Naive thymus-derived CD8-positive, alpha-beta T cell (primary cell): ENCODE results near the gene CTBP1. TPM values are rescaled to one million over a fixed set of nuclear protein-coding genes. Genes with fewer than 3 reads are reported as not detected.
A peak's percentile ranks its signal among the peaks of the same experiment; 100 is the strongest.
"Not testable (repeated sequence)": the region's sequence is repeated elsewhere in the genome, so short reads cannot be mapped to it uniquely, and the experiment has no call there.

Source experiments
- ATAC-seq, 2 donors: fragments of 150-1000 bp; cut with Tn5 transposase in 1 of 2; sonication (Bioruptor Pico), chemical (Tn5 transposase) in 1 of 2; 1 replicate in 1 of 2; 2 replicates in 1 of 2; pipeline ENCODE4 v1.10.0; 2021; ENCODE audit warnings: mild to moderate bottlenecking in 2 of 2, moderate library complexity in 2 of 2
- POLR2A ChIA-PET: fragments of 350-600 bp; sonication (Branson Sonifier 250); formaldehyde crosslinking; loops from one replicate; lab custom pipeline; 2021; ENCODE audit warnings: antibody characterized with exemption; lab: Charles Lee
- DNase-seq, 10 donors: peaks; one replicate each; pipeline versions ENCODE4 v3.0.0 to v3.0.0-alpha.2; 2020 to 2022
- H3K27ac Mint-ChIP-seq, 10 donors: one replicate each; pipeline ENCODE4 v1.8.0; 2020 to 2022; ENCODE audit warnings: mild to moderate bottlenecking in 10 of 10, mixed read lengths in 10 of 10, moderate library complexity in 4 of 10, inconsistent platforms in 1 of 10
- H3K27me3 Mint-ChIP-seq, 5 donors: one replicate each; pipeline ENCODE4 v1.8.0; 2021 to 2022; ENCODE audit warnings: mixed read lengths in 5 of 5
- H3K36me3 Mint-ChIP-seq, 3 donors: one replicate each; pipeline ENCODE4 v1.8.0; 2020 to 2022; ENCODE audit warnings: mixed read lengths in 3 of 3, mild to moderate bottlenecking in 2 of 3, inconsistent platforms in 1 of 3
- H3K4me1 Mint-ChIP-seq, 4 donors: one replicate each; pipeline ENCODE4 v1.8.0; 2021 to 2022; ENCODE audit warnings: mixed read lengths in 4 of 4
- H3K4me3 Mint-ChIP-seq, 10 donors: one replicate each; pipeline ENCODE4 v1.8.0; 2020 to 2022; ENCODE audit warnings: mild to moderate bottlenecking in 10 of 10, mixed read lengths in 10 of 10, moderate library complexity in 6 of 10, inconsistent platforms in 1 of 10
- H3K9me3 Mint-ChIP-seq, 9 donors: one replicate each; pipeline ENCODE4 v1.8.0; 2020 to 2022; ENCODE audit warnings: mixed read lengths in 9 of 9, mild to moderate bottlenecking in 3 of 9, inconsistent platforms in 1 of 9, moderate library complexity in 1 of 9
- polyA plus RNA-seq, 3 donors: library from polyadenylated mRNA; unstranded; fragments of 300-500 nt; fragmentation: Illumina TruSeq; gene quantifications; one replicate each; pipeline ENCODE4 v1.2.3, GENCODE V29; 2021
- total RNA-seq, 8 experiments: library from RNA in 2 of 8; stranded (reverse) in 2 of 8; gene quantifications; one replicate each; pipeline ENCODE4 v1.2.3 and lab custom pipeline; 2021 to 2026

CTBP1 gene
- total and polyA plus RNA-seq, 5 experiments from 2014 or later, result 51.0 to 193 (median 104) TPM

DNA sequence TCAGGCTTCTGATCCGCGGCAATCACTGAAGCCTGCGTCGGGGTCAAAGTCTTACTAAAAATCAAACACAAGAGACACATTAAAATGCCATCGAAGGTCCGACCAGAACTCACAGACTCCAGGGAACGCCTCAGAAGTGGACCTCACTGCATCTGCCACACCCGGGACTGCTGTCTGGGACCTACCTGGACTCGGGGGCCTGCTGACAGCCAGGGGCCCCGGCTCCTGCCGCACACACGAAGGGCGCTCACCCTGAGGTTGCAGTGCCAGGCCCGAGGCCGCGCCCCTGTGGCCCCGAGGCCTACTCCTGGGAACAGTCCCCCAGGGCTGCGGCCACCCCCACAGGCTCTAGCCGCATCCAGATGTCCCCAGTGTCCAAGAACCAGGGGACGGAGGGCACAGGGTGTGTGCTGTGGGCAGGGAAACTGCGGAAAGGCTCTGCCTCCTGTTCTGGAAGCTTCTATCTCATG is 7.4 kb downstream of the CTBP1 start:
- H3K36me3 Mint-ChIP-seq, result peaks cover 0 to 27% (median 3%) of the 10 kb centered on the region in 3 donors
- no peaks in the 10 kb centered on the region for H3K27me3 Mint-ChIP-seq
- H3K27ac Mint-ChIP-seq, result peak overlapping the region in 2 of 10 donors; percentile 60 to 71
- POLR2A ChIA-PET, result no interaction called here
- ATAC-seq, result no peak
- peak overlapping the region in 1 of 10 donors; percentile 38 for H3K4me3 Mint-ChIP-seq
- peak in 1 of 10 donors; percentile 11 for DNase-seq
- peaks cover 19 to 62% (median 51%) of the 10 kb centered on the region in 4 donors for H3K4me1 Mint-ChIP-seq
- H3K9me3 Mint-ChIP-seq, result no peaks in the 10 kb centered on the region

DNA sequence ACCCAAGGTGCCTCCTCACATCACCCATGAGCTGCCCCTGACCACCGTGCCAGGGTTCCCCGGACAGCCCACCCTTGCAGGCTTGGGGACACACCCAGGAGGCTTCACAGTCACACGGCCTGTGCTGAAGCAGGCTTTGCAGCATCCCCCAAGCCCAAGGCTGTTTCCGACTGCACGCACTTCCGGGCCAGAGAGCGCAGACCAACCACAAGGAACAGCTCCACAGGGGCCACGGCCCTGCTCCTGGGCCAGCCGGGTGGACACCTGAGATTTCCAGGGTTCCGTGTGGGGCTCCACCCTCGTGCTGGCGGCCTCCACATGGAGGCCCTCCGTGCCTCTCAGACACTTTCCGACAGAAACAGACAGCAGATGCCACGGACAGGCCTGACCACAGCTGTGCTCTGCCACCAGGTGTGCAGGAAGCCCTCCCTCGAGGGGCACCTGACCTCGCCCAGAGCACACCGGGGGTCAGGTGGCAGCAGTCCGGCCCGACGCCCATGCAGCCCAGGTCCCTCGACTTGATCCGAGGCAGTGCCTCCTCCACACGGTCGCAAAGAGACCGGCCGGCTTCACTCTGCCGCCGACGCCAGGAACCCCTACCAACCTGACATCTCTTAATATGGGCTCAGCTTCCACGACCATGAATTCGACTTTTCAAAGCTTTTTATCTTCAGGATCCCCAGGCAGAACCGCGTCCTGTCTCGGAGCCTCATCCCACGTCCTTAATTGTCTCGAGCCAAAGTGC is 8.0 kb downstream of the CTBP1 start:
- Mint-ChIP-seq H3K9me3 (no peaks in the 10 kb centered on the region), H3K27ac (peak overlapping the region in 3 of 10 donors; percentile 3 to 60 (median 10)), H3K4me3 (peak overlapping the region in 1 of 10 donors; percentile 38), H3K4me1 (peaks cover 19 to 56% (median 45%) of the 10 kb centered on the region in 4 donors), H3K27me3 (no peaks in the 10 kb centered on the region), H3K36me3 (peaks cover 0 to 28% (median 3%) of the 10 kb centered on the region in 3 donors)
- ATAC-seq (no peak), DNase-seq (peak in 1 of 10 donors; percentile 10)
- POLR2A ChIA-PET, result no interaction called here

DNA sequence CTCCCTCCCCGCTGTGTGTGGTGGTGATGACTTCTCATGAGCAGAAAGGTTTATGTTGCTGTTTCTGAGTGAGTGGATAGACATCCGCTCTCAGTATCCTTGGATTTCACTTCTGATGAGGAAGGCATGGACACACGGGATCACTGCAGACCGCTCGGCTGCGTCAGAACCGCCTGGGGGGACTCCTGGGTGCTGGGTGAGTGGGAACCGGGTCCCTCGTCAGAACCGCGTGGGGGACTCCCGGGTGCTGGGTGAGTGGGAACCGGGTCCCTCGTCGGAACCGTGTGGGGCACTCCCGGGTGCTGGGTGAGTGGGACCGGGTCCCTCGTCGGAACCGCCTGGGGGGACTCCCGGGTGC is 9.0 kb downstream of the CTBP1 start:
- Mint-ChIP-seq H3K9me3 (no peaks in the 10 kb centered on the region), H3K27me3 (no peaks in the 10 kb centered on the region), H3K36me3 (peaks cover 0 to 38% (median 8%) of the 10 kb centered on the region in 3 donors), H3K4me3 (peak overlapping the region in 1 of 10 donors; percentile 18), H3K4me1 (peaks cover 18 to 52% (median 36%) of the 10 kb centered on the region in 4 donors), H3K27ac (peak overlapping the region in 2 of 10 donors; percentile 9 to 31)
- DNase-seq, result no peak
- POLR2A ChIA-PET, result no interaction called here
- ATAC-seq, result no peak

DNA sequence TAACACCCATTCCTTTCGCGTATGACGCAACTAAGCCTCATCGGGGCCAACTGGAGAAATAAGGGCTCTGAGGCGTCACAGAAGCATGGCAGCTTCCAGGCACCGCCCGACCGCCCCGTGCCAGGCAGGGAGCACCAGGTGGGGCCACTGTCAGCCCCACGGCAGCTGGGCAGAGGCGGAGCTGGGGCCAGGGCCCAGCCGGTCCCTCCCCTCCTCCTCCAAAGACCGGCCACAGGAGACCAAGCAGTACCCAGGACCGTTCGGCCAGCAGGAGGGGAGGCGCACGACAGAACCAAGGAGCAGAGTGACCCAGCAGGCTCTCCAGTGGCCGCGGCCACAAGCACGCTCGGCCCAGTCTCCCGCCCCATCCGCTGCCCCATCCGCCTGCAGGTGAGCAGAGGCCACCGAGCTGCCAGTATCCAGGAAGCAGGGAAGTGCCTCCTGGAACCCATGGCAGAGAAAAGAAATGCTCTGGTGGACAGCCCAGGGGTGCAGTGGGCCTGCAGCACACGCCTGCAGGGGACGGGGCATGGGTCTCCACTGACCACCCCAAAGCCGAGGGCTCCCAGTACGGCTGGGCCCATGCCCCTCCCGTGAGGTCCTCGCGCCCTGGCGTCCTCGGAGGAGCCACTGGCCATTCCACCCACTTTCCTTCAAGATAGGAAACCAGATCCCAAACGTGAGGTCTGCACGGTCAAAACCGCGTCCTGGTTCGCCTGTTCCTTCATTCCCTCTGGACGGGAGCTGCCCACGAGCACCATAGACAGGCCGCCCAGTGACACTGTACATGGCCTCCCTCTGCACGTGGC is 9.6 kb downstream of the CTBP1 start:
- ATAC-seq, result peak in 1 of 2 donors; percentile 20
- peak overlapping the region in 2 of 10 donors; percentile 30 to 31 for H3K27ac Mint-ChIP-seq
- POLR2A ChIA-PET, result interaction anchor here (0.7 kb wide), 1 partner anchor 73 kb away, joined by 3 read pairs; no protein-coding TSS in a partner anchor
- no peaks in the 10 kb centered on the region for H3K27me3 Mint-ChIP-seq
- H3K36me3 Mint-ChIP-seq, result peaks cover 0 to 44% (median 12%) of the 10 kb centered on the region in 3 donors
- H3K9me3 Mint-ChIP-seq, result no peaks in the 10 kb centered on the region
- DNase-seq, result peak in 1 of 10 donors; percentile 54
- H3K4me1 Mint-ChIP-seq, result peaks cover 15 to 46% (median 31%) of the 10 kb centered on the region in 4 donors
- H3K4me3 Mint-ChIP-seq, result peak overlapping the region in 1 of 10 donors; percentile 26

DNA sequence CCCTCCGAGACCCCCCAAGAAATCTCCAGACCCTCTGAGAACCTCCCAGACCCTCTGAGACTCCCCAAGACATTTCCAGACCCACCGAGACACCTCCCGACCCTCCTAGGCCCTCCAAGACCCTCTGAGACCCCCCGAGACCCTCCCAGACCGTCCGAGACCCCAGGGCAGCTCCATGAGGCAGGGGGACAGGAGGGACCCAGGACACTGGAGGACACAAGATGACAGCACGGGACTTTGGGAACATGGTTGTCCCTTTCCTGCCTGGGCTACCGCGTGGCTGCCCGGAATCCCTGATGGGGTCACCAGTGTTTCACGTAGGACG is 10.3 kb downstream of the CTBP1 start:
- POLR2A ChIA-PET, result interaction anchor here (0.7 kb wide), 1 partner anchor 73 kb away, joined by 3 read pairs; no protein-coding TSS in a partner anchor
- Mint-ChIP-seq H3K27ac (peak overlapping the region in 3 of 10 donors; percentile 2 to 92 (median 48)), H3K27me3 (no peaks in the 10 kb centered on the region), H3K9me3 (no peaks in the 10 kb centered on the region), H3K4me1 (peaks cover 12 to 39% (median 28%) of the 10 kb centered on the region in 4 donors), H3K4me3 (peak overlapping the region in 1 of 10 donors; percentile 51), H3K36me3 (peaks cover 0 to 51% (median 15%) of the 10 kb centered on the region in 3 donors)
- DNase-seq, result peak in 1 of 10 donors; percentile 57
- ATAC-seq, result peak in 1 of 2 donors; percentile 7

DNA sequence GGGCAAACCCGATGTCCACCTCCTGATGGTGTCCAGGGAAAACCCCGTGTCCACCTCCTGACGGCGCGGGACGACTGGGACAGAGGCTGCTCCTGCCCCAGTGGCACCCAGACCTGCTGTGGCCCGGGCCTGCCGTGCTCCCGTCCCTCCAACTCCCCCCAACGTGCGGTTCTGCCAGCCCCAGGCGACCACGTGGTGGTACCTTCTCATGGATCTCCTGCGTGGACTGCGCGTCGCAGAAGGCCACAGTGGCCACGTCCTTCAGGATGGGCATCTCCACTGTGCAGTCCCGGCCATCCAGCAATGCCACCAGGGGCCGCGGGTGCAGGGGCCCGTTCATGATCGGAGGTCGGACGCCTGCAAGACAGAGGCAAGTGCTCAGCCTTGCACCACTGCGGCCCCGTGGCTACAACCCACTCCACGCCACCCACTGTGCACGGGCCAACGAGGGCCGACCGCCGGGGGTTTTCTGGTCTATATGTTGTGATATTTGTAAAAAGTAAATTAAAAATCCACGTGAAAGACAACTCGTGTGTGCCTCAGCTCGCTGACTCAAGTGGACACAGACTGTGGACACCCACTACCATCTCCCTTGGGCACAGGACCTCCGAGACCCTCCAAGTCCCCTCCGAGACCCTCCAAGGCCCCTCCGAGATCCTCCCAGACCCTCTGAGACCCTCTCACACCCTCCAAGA is 10.8 kb downstream of the CTBP1 start:
- POLR2A ChIA-PET, result interaction anchor here (0.7 kb wide), 1 partner anchor 72 kb away, joined by 3 read pairs; no protein-coding TSS in a partner anchor
- Mint-ChIP-seq H3K9me3 (no peaks in the 10 kb centered on the region), H3K27me3 (no peaks in the 10 kb centered on the region), H3K36me3 (peaks cover 0 to 54% (median 15%) of the 10 kb centered on the region in 3 donors), H3K4me1 (peaks cover 11 to 34% (median 23%) of the 10 kb centered on the region in 4 donors), H3K27ac (peak overlapping the region in 2 of 10 donors; percentile 48 to 92), H3K4me3 (peak overlapping the region in 1 of 10 donors; percentile 51)
- peak in 1 of 10 donors; percentile 54 for DNase-seq
- peak; percentile 20 to 24 for ATAC-seq

DNA sequence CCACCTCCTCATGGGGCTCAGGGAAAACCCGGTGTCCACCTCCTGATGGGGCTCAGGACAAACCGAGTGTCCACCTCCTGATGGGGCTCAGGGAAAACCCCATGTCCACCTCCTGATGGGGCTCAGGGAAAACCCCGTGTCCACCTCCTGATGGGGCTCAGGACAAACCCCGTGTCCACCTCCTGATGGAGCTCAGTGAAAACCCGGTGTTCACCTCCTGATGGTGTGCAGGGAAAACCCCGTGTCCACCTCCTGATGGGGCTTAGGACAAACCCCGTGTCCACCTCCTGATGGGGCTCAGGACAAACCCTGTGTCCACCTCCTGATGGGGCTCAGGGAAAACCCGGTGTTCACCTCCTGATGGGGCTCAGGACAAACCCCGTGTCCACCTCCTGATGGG is 11.7 kb downstream of the CTBP1 start:
- H3K27me3 Mint-ChIP-seq, ATAC-seq, H3K4me3 Mint-ChIP-seq, POLR2A ChIA-PET, H3K27ac Mint-ChIP-seq, H3K9me3 Mint-ChIP-seq, DNase-seq: not testable (repeated sequence)
- Mint-ChIP-seq H3K36me3 (peaks cover 0 to 57% (median 15%) of the 10 kb centered on the region in 3 donors), H3K4me1 (peaks cover 4 to 26% (median 15%) of the 10 kb centered on the region in 4 donors)

DNA sequence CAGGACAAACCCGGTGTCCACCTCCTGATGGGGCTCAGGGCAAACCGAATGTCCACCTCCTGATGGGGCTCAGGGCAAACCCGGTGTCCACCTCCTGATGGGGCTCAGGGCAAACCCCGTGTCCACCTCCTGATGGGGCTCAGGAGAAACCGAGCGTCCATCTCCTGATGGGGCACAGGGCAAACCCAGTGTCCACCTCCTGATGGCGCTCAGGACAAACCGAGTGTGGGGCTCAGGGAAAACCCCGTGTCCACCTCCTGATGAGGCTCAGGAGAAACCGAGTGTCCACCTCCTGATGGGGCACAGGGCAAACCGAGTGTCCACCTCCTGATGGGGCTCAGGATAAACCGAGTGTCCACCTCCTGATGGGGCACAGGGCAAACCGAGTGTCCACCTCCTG is 12.1 kb downstream of the CTBP1 start:
- ATAC-seq, H3K27me3 Mint-ChIP-seq, H3K9me3 Mint-ChIP-seq, POLR2A ChIA-PET, H3K27ac Mint-ChIP-seq, H3K4me3 Mint-ChIP-seq: not testable (repeated sequence)
- peaks cover 0 to 59% (median 15%) of the 10 kb centered on the region in 3 donors for H3K36me3 Mint-ChIP-seq
- DNase-seq, result peak in 1 of 10 donors; percentile 53
- H3K4me1 Mint-ChIP-seq, result peaks cover 4 to 21% (median 12%) of the 10 kb centered on the region in 4 donors

DNA sequence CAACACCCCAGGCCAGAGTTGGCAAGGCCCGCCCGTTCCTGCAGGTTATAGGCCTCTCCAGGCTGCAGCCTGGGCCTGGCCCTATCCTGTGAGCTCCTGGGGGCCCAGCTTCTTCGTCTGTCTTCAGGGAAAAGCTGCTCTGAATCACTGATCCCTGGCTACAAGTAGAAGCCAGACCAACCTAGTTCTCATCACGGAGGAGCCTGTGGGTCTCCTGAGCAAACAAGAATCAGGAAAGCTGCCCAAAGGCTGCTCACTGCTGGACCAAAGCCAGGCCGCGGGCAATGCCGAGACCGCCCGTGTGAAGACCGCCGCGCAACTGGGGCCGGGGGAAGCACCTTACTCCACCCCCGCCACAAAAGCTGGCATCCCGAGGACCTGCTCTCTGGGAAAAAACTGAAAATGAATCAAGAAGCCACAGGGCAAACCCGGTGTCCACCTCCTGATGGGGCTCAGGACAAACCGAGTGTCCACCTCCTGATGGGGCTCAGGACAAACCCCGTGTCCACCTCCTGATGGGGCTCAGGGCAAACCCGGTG is 12.8 kb downstream of the CTBP1 start:
- POLR2A ChIA-PET, result no interaction called here
- ATAC-seq (no peak), DNase-seq (peak in 1 of 10 donors; percentile 27)
- no peaks in the 10 kb centered on the region for H3K9me3 Mint-ChIP-seq
- peaks cover 3 to 20% (median 12%) of the 10 kb centered on the region in 4 donors for H3K4me1 Mint-ChIP-seq
- no peak overlapping the region for H3K4me3 Mint-ChIP-seq
- H3K27ac Mint-ChIP-seq, result peak overlapping the region in 1 of 10 donors; percentile 46
- H3K36me3 Mint-ChIP-seq, result peaks cover 0 to 64% (median 15%) of the 10 kb centered on the region in 3 donors
- H3K27me3 Mint-ChIP-seq, result no peaks in the 10 kb centered on the region

DNA sequence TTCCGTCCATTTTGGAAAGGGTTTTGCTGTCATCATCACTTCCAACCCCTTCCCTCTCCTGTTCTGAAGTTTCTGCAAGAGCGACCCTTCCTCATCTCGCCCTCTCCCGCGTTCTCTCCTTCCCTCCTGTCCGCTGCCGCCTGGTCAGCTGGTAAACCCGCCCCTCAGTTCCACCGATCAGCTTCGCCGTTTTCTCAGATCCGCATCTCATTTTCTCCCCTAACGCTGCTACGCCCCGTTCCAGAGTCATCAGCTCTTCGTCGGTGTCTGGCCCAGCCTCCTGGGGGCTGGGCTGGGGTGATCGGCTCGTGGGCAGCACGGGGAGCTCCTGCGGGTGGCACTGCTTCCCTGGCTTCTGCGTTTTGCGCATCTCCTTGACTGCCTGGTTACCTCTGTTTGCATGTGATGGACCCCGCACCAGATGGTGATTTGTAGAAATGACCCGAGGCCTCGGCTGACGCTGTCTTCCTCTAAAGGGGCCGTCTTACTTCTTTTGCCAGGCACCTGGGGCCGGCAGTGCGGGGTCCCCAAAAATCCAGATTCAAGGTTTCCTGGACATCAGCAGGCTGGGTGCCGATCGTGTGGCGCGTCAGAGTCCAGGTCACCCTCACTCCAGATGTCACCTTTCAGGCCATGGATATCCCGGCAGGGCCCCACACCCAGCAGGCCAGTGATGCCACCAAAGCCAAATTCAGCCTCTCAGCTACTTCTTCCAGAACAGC is 13.4 kb downstream of the CTBP1 start:
- H3K36me3 Mint-ChIP-seq, result peaks cover 0 to 65% (median 15%) of the 10 kb centered on the region in 3 donors
- no peaks in the 10 kb centered on the region for H3K27me3 Mint-ChIP-seq
- no peaks in the 10 kb centered on the region for H3K9me3 Mint-ChIP-seq
- peaks cover 2 to 20% (median 11%) of the 10 kb centered on the region in 4 donors for H3K4me1 Mint-ChIP-seq
- DNase-seq, result peak in 1 of 10 donors; percentile 46
- no peak for ATAC-seq
- POLR2A ChIA-PET, result interaction anchor here (0.7 kb wide), 1 partner anchor 24 kb away, joined by 3 read pairs; no protein-coding TSS in a partner anchor
- peak overlapping the region in 5 of 10 donors; percentile 3 to 88 (median 57) for H3K27ac Mint-ChIP-seq
- peak overlapping the region in 2 of 10 donors; percentile 30 to 36 for H3K4me3 Mint-ChIP-seq

DNA sequence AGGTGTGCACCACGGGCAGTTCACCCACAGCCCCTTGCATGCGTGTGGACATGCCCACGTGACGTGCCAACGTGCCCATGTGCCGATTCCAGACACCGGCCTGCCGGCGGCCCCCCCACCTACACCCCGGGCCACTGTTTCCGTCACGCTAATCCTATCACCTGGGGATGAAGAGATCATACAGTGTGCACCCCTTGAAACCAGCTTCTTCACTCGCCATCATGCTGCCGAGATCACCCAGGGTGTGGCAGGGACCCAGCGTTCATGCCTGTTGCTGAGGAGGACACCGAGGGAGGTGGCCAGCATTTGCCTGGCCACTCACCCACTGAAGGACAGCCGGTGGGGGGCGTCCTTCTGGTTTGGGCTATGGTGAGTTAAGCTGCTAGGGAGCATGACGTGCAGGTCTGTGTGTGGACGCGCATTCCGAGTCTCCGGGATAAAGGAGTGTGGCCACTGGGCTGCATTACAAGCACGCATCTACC is 14.1 kb downstream of the CTBP1 start:
- H3K9me3 Mint-ChIP-seq, result no peaks in the 10 kb centered on the region
- peaks cover 0 to 68% (median 15%) of the 10 kb centered on the region in 3 donors for H3K36me3 Mint-ChIP-seq
- peaks cover 2 to 20% (median 10%) of the 10 kb centered on the region in 4 donors for H3K4me1 Mint-ChIP-seq
- no peaks in the 10 kb centered on the region for H3K27me3 Mint-ChIP-seq
- ATAC-seq, result no peak
- DNase-seq, result peak in 1 of 10 donors; percentile 42
- H3K4me3 Mint-ChIP-seq, result peak overlapping the region in 1 of 10 donors; percentile 10
- H3K27ac Mint-ChIP-seq, result peak overlapping the region in 3 of 10 donors; percentile 29 to 87 (median 65)
- POLR2A ChIA-PET, result interaction anchor here (0.7 to 1.5 kb wide), 2 partner anchors 13 to 23 kb away, joined by 3 to 5 read pairs; no protein-coding TSS in a partner anchor
